IPS-NIHi7 (cell line): ENCODE results near the gene ANXA2R.
"Not testable (repeated sequence)": the region's sequence is repeated elsewhere in the genome, so short reads cannot be mapped to it uniquely, and the experiment has no call there.

Experiments used
- DNase-seq: peaks from one replicate; pipeline ENCODE4 v3.0.0; 2012; ENCODE audit warnings: mixed read lengths; ENCODE audit errors: extremely low spot score

ANXA2R gene

GRCh38 chr5:43060020-43060419 lies 19.9 kb upstream of the ANXA2R start:
- DNase-seq = not testable (repeated sequence)

- not testable (repeated sequence) for DNase-seq
These were observed 15.0 kb upstream of the ANXA2R start for GRCh38 chr5:43055098-43055497.

GRCh38 chr5:43051684-43052083 lies 11.6 kb upstream of the ANXA2R start:
- DNase-seq = no peak

- no peak for DNase-seq
These were observed 10.3 kb upstream of the ANXA2R start for GRCh38 chr5:43050384-43050783.

DNA sequence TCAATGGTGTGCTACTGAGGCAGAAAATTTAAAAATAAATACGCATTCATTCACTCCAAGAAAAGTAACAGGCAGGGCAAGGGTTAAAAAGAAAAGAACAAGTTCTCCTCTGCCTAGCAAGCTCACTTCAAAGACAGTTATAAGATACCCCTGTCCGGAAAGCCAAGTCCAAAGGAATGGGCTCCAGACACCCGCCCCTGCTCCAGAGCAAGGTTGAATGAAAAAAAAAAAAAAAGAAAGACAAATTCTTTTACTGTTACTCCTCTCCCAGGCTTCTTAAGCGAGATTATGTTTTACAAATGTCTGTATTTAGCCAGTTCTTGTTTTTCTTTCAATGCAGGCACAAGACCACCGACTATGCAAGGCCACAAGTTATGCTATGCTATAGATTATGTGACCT lies 9.1 kb upstream of the ANXA2R start:
- DNase-seq = no peak

DNA sequence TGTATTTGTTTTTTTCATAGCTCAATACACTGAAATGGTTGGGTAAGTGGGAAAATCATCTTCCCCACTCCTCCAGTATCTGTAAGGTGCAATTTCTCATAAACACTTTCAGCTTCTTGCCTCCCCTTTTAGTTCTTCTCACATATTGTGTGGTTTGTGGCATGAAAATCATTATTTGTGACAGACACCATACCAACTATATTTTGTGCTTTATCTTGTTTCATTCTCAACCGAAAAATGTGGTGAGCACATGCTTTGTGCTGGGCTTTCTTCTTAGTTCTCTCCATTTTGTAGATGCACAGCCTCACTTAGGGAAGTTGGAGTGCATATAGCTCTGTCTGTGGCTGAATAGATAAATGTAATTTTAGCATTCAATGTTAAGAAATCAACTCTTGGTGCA lies 6.4 kb upstream of the ANXA2R start:
- DNase-seq = no peak

DNA sequence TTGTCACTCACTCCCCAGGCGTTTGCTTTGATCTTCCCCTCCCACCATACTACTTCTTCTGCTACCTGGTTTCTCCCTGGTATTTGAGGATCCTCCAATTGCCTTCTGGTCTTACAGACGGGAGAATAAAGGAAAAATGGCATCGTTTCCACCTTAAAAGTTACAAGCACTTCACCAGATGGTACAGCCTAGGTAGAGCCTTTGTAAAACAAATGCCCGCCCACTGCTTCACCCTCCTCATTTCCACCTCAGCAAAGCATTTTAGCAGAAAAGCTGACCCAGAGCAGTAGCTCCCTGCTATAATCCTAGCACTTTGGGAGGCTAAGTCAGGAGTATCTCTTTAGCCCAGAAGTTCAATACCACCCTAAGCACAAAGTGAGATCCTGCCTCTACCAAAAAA lies 5.1 kb upstream of the ANXA2R start:
- no peak for DNase-seq

DNA sequence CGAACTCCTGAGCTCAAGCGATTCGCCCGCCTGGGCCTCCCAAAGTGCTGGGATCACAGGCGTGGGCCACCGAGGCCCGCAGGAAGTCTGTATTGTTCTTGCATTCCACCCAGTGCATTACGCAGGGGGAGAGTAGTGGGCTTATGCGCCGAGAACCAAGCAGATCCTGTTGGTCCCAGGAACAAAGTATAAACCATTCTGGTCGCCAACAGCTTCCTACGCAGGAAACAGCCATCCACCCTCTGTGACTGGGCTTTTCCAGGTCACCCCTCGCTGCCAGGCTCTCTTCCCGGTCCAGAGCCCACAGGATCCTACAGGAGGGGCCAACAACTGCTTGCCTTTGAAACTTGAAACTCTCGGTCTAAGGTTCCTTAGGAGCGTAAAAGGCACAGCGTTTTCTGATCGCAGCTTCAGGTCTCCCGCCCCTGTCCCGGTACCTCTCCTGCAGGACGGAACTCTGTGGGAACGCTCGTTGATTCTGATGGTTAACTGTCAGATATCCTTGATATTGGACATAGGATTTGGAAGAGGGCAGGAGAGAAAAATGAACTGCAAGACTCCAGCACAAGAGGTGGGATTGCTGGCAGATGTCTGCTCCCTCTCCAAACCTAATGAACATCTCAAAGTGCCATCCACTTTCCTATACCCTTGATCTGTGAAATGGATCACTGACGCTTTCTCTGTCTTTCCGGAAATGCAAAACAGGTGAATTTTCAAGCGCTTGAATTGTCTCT lies 4.2 kb upstream of the ANXA2R start:
- DNase-seq = peak; percentile 38

DNA sequence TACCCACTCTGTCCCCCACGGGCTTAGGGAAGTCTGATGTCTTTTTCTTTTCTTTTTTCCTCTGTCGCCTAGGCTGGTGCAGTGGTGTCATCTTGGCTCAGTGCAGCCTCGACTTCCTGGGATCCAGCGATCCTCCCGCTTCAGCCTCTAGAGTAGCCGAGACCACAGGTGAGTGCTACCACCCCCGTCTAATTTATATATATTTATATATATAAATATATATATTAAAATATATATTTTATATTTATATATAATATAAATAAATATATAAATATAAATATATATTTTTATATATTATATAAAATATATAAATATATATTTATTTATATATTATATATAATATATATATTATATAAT lies 3.3 kb upstream of the ANXA2R start:
- DNase-seq = no peak

DNA sequence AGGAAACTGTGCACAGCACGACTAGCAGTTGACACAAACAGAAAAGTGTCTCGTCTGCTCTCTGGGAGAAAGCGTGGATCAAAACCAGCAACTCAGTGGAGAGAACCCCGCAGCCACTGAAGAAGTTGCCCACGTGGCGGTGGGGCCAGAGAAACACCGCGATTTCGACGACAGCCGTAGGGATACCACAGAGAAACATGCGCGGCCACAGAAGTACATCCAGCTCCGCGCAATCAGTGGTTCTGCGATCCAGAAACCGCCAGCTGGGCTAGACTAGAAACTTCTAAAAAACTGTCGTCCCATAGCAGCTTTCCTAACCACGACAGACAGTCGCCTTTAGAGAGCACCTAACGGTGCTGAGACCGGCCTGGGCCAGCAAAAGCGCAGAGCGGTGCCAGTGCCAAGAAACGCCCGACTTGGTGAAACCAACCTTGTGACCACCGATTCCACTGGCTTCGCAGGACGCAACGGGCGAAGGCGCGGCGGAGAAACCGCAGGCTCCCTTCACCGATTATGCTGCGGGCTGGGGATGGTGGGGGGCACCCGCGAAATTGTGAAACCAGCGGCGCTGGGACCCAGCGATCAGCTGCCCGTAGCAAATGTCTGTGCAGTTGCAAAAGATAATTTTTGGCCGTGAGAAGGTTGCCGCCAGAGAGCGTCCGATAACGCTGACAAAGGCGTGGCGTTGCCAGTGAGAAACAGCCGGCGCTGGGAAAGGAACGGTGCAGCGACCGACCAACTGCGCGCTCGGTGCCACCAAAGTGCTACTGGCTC lies 2.7 kb upstream of the ANXA2R start:
- no peak for DNase-seq

GRCh38 chr5:43042176-43042625 lies 2.1 kb upstream of the ANXA2R start:
- no peak for DNase-seq

GRCh38 chr5:43041669-43042175 lies 1.6 kb upstream of the ANXA2R start:
- no peak for DNase-seq

DNA sequence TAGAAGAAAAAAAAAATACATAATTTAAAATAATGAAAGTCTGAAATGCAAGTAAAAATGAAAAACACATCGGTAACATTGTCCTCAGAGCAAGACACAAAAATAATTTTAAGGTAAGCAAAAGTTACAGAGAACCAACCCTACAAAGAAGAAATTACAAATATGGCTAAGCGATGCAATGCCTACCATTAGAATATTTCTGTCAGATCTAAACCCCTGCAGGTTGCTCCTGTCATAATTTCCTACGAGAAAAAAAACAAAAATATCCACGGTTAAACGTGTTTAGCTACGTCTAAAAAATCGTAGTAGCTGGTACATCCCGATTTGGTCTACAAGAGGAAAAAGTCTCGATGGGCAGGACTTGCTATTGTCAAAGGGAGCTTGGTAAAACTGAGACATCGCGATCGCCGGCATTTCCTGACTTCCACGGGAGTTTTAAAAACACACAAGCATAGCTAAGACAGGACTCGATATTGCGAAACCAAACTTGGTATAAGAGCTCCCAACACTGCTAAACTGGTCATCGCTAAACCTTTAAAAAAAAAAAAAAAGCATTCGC lies 1.1 kb upstream of the ANXA2R start:
- DNase-seq = no peak

GRCh38 chr5:43039471-43040286 lies 440 bp downstream of the ANXA2R start:
- no peak for DNase-seq

DNA sequence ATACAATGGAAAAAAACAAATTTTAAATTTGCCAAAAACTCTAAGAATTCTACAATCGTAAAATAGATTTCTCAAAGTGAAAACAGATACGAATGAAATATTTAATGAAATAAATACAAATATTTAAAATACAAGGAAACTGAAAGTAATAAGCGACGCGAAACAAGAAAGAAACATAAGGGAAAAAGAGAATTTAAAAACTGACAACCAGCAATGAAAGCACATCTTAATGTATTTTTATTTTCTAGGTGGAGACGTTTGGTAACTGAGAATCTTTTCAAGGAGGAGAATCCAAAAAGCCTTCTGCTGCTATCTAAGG lies 1.0 kb downstream of the ANXA2R start:
- no peak for DNase-seq

GRCh38 chr5:43038496-43038989 lies 1.6 kb downstream of the ANXA2R start:
- no peak for DNase-seq

DNA sequence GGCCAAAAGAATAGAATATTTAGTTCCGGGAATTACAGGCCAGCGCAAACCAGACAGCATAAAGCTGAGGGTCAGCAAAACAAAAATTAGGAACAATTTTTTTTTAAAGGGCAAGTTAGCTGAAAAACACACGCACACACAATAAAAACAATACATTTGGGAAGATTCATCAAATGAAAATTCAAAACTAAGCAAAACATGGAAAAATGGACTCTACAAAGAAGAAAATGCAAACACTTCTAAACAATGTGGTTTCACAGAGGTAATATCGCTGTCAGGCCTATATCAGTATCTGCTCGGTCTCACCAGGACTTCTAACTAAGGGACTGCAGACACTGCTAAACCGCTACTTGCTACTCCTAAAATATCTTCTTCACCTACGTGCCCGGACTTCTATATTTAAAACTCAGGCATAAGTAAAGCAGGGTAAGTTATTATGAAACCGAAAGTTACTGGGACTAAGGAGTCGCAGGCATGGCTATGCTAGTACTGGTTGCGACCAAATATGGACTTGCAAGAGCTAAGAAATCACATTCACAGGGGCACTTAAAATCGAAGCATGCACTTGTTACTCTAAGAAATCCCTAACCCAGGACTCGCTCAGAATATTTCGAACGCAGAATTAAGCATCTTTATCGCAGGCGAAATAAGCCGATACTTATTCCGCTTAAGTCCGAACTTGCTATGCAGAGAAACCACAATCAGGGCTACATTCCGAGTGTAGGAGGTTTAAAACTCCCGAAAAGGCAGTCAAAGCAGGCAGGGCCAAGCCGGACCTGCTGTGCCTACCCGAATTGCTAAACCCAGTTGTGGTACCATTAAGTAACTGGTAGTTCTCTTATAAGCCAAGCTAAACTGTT lies 2.3 kb downstream of the ANXA2R start:
- DNase-seq = no peak

GRCh38 chr5:43036856-43037635 lies 3.1 kb downstream of the ANXA2R start:
- DNase-seq = no peak

DNA sequence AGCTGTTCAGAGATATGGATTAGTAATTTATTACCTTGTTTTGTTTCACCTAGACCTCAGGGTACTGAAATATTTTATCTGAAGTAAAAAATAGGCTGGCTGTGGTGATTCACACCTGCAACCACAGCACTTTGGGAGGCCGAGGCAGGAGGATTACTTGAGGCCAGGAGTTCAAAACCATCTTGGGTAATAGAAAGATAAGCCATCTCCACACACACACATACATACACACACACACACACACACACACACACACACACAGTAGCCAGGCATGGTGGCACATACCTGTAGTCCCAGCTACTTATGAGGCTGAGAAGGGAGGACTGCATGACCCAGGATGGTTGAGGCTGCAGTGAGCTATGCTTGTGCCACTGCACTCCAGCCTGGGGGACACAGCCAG lies 3.7 kb downstream of the ANXA2R start:
- DNase-seq = no peak

GRCh38 chr5:43034591-43034968 lies 5.5 kb downstream of the ANXA2R start:
- DNase-seq = no peak
